TTC549 (cell line): Measurements from ENCODE around the gene THSD4.
"Not testable (repeated sequence)": the region's sequence is repeated elsewhere in the genome, so short reads cannot be mapped to it uniquely, and the experiment has no call there.

Experiments
- FAIRE-seq: peaks from 2 replicates; lab custom pipeline; 2012; peaks lifted over from hg19 to GRCh38; lab: Jason Lieb, UNC

THSD4 gene

DNA sequence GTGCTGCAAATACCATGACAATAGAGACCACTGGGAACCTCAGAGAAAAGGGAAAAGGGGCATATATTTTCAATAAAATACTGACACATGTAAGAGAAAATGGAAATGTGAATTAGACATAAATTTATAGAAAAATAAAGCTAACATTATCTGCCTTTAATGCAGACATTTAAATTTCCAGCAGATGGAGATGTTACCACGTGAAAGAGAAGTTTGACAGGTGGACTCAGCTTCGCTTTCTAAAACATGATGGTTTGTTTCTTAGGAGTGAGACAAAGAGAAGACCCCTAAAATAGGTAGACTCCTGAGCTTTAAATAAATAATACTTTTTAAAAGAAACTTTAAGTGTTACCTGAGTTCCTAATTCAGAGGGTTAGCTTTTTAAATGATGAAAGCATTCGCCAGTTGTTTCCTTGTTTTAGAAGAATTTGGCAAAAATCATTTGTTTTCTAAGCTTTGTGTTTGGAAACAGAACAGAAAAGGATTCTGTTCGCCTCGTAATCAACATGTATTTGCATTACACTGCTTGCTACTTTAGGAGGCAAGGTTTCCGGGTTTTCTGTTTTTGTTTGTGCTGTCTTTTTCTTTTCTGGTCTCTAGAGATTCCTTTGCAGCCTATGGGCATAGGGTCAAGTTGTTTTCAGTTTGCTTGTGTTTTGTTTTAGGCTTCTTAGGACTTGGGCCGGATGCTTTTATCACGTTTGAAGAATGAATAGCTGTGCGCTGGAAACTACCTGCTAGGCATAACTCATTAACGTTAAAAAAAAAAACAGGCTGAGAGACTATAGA lies 271.4 kb downstream of the THSD4 start:
- no peak for FAIRE-seq

DNA sequence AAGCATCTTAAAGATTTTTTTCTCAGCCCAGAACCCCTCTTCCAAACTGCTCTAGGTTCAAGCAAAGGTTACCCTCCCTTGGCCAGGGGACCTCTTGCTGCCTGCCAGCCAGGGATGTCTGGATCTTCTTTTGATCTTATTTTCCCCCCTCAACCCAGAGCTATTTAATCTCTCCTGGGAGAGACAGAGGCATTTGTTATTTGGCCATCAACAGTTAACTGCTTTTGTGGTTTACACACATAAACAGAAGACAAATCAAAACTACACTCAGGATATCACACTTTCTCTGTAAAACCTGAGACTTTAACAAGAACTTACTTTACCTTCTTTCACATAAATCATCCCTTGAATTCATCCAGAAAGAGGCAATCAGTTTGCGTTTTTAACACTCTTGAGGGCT lies 272.5 kb downstream of the THSD4 start:
- no peak for FAIRE-seq

DNA sequence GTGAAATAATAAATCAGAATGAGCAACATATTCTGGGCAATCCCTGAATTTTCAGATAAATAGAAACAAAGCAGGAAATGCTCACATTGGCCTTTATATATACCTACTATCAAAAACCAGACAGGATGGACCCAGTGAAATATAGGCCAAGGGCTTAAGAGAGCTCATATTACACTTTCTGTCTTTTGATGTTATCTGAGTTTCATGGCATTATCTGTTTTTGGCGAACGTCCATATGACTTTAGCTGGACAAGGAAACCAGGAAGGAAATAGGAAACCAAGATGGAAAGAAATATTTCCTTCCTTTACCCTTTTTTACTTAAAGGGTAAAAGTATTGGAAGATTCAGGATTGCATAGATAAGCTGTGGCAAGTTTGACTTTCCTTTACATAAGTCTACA lies 274.8 kb downstream of the THSD4 start:
- FAIRE-seq = no peak

DNA sequence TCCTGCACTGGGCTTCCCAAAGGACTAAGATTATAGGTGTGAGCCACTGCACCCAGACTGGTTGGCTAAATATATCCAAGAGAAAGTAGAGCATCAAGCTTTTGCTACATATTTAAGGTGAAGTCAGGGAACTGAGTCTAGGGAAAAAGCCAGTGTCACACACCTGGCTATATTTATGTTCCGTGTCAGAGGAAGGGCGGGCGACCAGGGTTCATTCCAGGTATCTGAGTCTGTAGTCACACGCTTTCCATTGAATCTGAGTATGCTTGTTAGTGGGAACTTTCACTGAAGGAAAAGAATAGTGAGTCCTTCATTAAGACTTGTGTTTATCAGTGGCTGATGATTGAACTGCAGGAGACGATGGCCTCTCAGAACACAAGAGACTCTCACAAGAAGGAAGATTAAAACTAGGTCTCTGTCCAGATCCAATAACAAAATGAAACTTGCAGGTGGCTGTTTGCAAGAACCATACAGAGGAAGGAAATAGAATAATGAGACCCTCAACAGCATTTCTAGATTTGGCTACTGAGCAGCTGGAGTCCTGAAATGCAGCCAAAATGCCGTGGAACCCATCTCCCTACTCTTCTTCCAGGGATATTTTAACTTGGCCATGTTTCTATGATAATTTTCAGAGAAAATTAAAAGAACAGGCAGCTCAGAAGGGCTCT lies 276.3 kb downstream of the THSD4 start:
- no peak for FAIRE-seq

DNA sequence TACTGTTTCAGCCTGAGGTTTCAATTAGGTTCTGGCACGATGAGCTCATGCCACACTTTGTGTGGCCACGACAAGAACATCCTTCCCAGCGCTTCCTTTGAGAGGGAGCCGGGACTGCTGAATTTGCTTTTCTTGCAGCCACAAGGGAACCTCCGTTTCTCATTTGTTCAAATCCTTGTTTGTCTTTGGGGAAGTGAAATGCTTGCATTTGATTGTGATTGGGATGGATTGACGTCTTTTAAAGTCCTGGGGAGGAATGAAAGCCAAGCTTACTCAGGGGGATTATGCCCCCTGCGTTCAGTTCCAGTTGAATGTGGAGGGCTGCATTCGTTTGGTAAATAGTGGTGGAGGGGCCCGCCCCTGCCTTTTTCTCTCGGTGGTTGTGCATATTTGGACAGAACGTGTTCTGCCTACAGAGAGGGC lies 277.6 kb downstream of the THSD4 start:
- FAIRE-seq = no peak

DNA sequence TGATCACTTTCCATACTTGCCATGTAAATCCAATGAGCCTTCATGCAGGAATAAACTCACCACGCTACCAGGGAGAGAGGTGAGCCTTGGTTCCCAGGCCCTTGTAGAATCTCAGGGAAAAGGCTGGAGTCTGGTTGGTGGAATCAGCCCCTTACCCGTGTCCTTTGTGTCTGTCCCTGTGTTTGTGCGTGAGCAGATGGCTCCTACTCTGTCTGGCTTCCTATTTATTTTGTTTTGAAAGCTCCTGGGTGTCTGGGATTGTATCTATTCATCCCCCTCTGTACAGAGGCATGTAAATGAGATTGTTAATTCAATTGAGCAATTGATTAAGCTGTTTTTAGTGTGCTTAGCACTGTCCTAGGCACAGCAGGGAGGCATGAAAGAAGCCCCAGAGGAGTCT lies 278.1 kb downstream of the THSD4 start:
- no peak for FAIRE-seq

DNA sequence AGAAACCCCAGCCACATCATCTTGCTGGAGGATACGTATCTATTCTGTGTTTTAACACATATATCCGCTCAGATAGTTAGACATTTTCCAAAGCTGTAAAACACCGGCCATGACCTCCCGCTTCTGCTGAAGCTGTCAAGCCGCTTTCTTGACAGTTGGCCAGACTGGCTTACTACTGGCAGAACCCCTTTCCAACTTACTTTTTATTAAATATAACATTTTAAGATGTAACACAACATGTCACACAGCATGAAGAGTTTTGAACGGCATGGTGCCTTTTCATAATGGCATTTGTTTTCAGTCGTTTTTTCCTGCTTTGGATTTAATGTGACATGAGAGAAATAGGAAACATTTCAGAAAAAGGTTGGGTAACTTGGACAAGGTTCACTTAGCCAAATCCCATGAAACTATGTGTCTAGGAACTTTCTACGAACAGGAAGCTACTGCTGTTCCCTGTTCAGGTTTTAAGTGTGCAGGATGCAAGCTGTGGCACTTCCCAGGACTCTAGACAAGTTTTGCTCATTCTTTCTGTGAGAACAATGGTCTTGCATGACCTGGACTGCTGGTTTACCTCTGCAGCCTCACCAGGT lies 281.4 kb downstream of the THSD4 start:
- no peak for FAIRE-seq

DNA sequence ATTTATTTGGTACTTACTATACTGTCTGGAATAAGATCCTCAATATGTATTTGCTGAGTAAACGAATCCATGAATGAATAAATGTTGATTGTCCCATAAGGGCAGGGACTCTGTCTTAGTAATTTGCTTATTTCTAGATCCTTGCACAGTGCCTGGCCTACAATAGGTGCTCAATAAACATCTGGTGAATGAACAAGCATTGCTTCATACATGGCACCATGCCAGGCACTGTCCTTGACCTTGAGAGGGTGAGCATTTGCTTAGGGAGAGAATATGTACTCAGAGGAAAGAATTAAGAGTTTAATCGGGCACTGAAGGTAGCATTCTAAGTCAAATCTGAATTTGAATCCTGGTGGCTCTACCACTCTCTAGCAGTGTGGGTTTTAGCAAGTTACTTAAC lies 282.1 kb downstream of the THSD4 start:
- no peak for FAIRE-seq

DNA sequence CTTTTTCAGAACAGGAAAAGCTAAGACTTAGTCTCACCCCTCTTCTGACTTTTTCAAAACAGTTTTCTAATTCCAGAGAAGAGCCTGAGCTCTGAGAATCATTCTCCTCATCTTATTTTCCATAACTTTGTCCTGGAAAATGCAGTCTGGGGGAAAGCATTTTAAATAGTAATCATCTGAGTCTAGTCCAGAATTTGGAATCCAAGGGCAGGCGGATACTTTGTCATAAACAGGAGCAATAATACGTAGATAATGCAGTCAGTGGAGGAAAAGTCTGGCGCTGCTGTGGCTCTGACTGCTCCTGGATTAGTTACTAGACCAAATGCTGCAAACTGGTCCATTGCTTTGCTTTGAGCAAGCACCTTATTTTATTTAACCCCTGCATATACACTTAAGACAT lies 285.0 kb downstream of the THSD4 start:
- no peak for FAIRE-seq

DNA sequence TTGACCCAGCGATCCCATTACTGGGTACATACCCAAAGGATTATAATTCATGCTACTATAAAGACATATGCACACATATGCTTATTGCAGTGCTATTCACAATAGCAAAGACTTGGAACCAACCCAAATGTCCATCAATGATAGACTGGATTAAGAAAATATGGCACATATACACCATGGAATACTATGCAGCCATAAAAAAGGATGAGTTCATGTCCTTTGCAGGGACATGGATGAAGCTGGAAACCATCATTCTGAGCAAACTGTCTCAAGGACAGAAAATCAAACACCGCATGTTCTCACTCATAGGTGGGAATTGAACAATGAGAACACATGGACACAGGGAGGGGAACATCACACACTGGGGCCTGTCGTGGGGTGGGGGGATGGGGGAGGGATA lies 286.5 kb downstream of the THSD4 start:
- FAIRE-seq = not testable (repeated sequence)

DNA sequence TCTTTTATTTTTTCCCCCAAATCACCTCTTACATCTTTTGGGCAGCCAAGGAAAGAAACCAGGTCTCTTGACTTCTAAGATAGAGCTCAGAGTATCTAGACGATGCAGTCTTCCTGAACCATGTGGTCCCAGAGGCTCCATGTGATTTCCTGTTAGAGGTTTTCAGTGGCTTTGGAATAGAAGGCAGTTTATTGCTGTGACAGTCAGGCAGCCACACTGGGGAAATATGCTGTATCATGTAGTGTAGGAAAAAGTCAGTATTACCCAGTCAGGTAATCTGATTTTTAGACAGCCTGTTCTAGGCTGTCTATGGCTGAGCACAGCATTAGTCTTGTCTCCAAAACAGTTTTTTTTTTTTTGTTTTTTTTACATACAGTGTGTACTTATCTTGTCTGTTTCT lies 294.3 kb downstream of the THSD4 start:
- FAIRE-seq = no peak

DNA sequence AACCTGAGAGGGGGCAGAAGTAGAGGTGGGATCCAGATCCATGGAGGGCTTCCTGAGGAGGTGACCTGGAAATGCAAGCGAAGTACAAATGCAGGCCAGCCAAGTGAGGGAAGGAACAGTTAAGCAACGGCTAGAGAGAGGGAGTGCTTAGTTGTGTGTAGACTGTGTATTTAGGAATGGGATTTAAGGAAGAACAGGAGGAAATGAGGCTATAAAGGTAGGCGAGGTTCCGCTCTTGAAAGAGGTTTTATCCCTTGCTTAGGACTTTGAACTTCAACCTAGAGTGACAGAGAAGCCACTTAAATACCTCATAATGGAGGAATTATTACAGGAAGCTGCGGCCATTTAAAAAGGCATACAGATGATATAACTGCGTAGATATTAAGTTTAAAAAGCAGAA lies 295.1 kb downstream of the THSD4 start:
- no peak for FAIRE-seq

DNA sequence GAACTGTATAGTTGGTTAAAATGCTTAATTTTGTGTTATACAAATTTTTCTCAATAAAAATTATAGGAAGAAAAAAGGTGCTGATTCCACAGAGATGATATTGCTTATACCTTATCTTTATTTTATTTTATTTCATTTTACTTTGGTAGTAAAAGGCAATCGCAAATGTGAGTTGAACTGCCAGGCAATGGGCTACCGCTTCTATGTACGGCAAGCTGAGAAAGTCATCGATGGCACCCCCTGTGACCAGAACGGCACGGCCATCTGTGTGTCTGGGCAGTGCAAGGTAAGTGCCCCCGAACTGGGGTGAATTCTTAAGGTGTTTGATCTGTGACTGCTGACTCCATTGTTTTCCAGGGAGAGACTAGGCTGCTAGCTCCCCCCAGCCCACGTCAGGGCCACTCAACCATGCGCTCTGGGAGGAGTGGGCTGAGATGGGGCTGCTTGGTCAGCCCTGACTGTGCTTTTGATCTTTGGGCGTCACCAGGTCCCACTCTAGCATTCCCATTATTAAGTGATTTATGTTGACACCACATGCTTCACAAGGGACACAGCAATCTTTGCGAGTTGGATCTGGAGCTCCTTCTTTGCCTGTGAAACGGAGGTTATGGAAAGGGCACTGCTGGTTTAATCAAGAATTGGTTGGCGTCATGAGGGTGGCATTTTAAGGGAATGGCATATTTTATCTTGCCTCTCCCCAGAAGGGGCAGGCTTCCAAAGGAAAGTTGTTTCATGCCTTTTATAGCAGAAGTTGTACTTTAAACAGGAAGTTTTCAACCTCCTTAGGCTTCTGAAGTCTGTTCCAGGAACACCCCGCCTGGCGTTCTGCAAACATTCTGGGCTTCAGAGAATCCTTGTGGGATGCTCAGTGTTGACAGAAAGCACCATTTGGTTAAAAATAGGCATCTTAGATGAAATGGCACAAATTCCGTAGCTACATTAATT lies 296.5 kb downstream of the THSD4 start:
- FAIRE-seq = no peak

DNA sequence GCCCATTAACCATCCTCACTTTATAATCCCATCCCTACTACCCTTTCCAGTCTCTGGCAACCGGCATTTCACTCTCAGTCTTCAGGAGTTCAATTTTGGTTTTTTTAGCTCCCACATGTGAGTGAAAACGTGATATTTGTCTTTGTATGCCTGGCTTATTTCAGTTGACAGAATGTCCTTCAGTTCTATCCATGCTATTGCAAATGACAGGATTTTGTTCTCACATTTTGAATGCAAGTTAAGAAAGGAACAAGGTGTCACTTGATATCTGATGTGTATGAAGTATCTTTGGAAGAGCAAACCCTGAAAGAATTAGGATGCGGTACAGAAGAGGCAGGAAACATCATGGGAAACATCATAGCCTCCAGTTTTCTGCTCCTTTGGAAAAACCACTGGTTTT lies 298.1 kb downstream of the THSD4 start:
- FAIRE-seq = no peak

DNA sequence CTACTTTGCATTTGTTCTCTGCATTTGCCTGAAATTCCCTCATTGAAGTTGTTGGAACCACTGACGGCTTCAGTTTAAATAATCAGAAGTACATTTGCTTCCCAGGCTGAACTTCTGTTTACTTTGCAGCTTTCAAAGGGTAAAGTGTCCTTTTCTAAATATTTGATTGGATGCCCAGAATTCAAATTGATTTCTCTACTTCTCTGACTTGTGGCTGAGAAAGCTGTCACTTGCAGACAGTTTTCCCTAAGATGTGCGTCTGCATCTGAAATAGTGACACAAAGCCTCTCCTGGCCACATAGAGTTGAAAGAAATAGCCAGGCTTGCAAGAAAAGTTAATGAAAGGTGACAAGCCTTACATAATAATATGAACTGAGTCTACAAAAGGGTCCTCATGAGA lies 299.6 kb downstream of the THSD4 start:
- no peak for FAIRE-seq

DNA sequence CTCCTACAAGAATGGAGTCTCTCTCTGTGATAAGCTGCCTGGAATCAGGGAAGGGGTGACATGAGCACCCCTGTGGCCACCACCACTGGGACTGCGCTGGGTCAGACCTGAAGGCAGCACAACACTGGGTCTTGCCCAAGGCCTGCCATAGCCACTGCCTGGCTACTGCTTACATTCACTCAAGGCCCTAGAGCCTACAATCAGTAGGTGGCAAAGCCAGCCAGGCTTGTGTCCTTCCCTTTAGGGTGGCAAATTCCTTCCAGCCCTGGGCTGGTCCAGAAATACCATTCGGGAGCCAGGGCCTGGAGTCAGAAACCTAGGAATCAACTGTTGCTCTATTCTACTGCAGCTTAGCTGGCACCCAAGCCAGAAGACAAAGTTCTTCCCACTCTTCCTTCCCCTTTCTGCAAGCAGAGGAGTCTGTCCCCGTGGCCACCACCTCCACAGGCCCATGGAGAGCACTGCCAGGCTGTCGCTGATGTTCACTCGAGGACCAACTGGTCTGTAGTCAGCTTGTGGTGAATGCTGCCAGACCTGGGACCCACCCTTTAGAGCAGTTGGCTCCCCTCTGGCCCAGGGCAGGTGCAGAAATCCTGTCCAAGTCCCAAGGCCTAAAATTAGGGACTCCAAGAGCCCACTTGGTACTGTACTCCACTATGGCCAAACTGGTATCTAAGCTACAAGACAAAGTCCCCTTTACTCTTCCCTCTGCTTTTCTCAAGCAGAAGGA lies 307.4 kb downstream of the THSD4 start:
- FAIRE-seq = no peak

DNA sequence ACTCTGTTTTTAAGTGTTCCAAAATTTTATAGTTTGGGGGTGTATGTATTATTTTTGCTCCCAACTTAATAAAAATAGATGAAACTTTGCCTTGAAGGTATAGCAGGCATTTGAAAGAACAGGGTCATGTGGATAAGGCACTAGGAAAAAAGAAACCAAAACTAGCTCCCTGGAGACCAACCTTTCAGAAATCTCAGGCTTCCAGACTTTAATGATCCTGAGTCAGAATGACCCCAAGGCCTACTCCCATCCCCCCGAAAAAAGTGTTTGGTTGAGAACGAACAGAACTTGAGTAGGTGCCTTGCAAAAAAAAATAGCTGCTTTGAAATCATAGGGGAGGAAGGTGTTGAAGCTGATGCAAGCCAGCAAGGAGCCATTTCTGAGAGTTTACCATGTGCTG lies 309.5 kb downstream of the THSD4 start:
- no peak for FAIRE-seq

DNA sequence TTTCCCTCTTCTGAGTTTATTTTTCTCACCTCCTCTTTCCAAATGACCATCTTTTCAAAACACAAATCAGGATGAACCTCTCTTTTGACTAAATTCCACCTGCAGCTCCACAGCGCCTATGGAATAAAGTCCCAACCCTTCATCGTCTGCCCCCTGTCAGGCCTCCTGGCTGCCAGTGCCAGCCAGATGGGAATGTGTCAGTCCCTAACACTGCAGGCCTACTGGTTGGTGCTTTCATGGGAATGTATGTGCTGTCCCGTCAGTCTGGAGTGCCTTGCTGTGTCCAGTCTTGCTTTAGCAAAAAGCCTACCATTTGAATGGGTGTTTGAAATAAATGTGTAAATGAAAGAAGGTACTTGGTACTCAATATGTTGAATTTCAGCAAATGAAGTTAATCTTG lies 310.1 kb downstream of the THSD4 start:
- FAIRE-seq = no peak

DNA sequence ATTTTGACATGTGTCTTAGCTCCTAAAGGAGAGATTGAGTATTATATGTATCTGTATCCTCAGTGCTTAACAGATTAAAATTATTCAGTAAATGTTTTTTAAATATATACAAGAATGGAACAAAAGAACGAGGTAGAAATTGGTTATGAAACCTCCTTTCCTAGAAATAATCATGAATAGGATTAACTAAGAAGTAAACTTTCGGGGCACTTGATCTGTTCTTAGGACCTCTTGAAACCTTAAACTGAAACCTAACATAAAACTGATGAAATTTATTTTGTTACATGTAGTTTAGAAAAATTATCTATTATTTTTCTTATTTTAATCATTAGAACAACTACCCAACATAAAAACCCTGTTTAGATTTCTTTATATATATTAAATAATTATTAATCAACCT lies 311.5 kb downstream of the THSD4 start:
- FAIRE-seq = no peak

DNA sequence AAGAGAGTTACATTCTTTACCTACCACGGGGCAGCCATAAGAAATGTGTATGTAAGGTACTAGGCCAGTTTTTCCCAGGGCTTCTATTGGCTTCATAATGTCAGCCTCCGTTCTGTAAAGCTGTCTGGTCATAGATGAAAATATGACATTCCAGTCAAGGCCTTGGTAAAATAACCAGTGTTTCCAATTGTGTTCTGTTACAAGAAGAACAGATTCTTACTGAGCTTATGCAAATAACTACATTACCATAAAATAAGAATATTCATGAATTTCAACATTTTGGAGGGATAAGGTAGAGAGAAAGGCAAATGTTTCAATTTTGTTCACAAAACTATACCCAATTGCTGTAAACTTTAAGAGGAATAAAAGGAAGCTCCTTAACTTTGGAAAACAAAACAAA lies 315.5 kb downstream of the THSD4 start:
- FAIRE-seq = no peak

DNA sequence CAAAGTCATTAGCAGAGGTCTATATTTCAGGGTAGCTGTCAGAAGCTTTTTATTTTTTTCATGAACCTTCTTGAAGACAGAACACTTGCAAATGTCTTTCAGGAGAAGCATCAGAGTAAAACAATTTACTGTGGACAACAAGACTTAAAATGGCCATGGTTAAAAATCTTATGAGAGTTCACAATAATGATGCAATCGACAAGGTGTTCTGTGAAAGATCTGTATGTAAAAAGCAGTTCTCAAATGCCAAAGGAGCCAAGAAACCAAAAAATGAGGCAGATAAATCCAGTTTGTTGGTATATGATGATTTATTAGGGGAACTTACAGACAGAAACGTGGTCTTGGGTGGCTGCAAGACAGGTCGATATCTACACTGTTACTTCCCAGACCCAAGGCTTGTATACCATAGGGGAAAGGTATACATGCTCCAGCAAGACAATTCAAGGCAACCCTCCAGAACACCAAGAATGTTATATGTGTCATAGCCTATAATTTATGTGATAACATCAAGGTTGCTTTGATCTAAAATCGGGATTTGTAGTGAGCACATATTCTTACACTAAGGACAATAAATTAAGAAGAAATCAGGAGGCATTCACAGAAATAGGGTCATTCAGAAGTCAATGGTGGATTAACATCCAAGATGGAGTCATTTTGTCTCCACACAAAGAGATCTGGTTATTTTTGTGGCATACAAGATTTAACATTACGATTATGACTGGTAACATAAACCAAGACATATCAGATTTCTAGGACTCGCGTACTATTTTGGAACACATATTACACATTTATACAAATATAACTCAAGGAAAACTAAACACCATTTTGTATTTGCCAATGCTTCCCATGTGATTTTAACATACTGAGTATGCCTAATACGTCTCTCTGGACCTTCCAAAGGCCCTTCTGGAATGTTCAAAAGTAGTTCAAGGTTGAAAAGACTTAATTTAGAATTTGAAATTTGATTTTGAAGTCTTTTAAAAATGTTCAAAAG lies 316.4 kb downstream of the THSD4 start:
- FAIRE-seq = no peak
